PC-3 (cell line): ENCODE results near the gene PDZRN3.

Source experiments
- EZH2 ChIP-seq: fragments of 300-600 bp; sonication (generic); IDR thresholded peaks from one replicate; pipeline ENCODE4 v1.6.1; 2017; ENCODE audit warnings: antibody characterized with exemption, mild to moderate bottlenecking, low read length; ENCODE audit not compliant: unreplicated experiment
- TF ChIP-seq, protein P1 (sequence below): fragments of 300-600 bp; sonication (generic); conservative IDR thresholded peaks from 2 replicates; pipeline ENCODE4 v1.5.1; 2017; ENCODE audit warnings: antibody characterized with exemption, low read depth, mild to moderate bottlenecking, low read length

DNA sequence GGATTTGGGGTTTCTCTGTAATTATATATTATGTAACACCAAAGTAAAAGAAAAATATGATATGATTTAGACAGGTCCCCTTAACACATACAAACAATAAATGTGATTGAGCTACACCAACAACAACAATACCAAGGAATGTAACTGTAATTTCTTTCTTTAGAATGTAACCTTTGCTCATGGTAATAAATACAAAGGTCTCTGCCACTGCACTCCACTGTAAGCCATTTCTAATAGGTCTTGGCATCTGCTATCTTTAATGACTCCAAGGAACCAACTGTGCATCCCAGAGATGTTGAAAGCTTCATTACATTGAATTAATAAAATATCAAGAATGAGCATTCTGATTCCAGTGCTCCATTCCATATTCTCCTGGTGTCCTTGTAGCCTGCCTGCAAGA, 88.8 kb downstream of the PDZRN3 start:
- TF ChIP-seq, protein P1, sequence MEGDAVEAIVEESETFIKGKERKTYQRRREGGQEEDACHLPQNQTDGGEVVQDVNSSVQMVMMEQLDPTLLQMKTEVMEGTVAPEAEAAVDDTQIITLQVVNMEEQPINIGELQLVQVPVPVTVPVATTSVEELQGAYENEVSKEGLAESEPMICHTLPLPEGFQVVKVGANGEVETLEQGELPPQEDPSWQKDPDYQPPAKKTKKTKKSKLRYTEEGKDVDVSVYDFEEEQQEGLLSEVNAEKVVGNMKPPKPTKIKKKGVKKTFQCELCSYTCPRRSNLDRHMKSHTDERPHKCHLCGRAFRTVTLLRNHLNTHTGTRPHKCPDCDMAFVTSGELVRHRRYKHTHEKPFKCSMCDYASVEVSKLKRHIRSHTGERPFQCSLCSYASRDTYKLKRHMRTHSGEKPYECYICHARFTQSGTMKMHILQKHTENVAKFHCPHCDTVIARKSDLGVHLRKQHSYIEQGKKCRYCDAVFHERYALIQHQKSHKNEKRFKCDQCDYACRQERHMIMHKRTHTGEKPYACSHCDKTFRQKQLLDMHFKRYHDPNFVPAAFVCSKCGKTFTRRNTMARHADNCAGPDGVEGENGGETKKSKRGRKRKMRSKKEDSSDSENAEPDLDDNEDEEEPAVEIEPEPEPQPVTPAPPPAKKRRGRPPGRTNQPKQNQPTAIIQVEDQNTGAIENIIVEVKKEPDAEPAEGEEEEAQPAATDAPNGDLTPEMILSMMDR = no peak
- no peak for TF ChIP-seq EZH2
